GM04503 (cell line): ENCODE measurements around the gene TMEM132C.

Experiments used
- DNase-seq: peaks from one replicate; pipeline ENCODE4 v3.0.0-alpha.2; 2012; ENCODE audit warnings: low read depth

The TMEM132C gene

DNA sequence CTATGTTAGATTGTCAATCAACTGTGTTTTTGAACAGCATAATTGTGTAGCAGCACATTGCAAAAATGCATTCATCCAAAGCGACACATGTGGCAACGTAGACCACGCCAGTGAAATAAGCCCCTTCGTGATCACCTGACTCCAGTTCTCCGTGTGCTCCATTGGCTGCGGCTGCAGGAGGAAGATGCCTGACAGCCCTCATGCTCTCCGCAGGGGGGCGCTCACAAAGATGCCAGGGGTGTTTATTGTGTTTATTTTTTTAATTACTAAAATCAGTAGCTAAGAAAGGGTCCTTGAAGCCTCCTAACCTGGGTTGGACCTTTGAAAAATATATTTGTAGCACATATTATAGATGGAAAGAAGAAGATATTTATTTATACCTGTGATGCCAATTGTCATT, 440.5 kb downstream of the TMEM132C start:
- no peak for DNase-seq

DNA sequence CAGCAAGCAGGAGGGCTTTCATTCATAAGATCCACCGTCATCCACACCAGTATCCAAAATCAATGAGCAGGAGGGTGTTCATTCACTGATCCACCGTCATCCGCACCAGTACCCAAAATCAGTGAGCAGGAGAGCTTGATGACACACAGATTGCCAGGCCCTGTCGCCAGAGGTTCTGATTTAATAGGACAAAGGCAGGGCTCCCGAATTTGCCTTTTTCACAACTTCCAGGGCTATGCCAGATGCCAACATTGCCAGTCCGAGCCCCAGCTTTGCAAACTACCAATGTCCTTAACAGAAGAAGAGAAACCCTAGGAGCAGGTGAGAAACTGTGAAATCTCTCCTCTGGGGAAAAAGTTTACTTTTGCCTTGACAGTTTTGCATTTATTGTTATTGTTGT, 441.8 kb downstream of the TMEM132C start:
- no peak for DNase-seq

DNA sequence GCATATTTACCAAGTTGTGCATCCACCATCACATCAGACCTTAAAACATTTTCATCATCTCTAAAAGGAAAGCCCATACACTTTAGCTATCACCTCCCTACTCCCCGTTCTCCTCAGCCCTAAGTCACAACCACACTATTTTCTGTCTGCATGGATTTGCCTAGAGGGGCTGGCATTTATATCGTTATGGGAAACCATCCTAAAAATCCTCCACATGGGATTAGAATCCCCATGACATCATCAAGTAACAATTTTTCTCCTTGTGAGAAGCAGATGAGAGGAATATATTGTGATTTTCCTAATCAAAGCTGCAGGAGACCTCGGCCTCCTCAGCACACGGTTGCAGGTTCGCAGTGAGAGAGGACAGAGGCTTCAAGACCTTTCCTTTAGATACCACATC, 442.7 kb downstream of the TMEM132C start:
- no peak for DNase-seq

DNA sequence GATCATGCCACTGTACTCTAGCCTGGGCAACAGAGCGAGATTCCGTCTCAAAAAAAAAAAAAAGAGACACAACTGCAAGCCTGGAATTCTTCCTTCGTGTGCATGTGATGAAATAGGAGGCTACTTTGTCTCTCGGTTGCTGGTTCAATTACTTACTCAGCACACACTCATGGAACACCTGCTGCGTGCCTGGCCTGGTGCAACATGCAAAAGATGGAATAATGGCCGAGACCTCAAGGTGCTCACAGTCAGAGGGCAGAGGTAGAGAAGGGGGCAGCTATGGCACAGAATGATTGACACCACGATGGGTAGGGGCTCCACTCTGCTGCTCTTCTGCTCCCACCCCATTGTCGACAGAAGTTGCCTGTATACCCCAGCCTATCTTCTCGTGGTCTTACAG, 444.5 kb downstream of the TMEM132C start:
- no peak for DNase-seq

DNA sequence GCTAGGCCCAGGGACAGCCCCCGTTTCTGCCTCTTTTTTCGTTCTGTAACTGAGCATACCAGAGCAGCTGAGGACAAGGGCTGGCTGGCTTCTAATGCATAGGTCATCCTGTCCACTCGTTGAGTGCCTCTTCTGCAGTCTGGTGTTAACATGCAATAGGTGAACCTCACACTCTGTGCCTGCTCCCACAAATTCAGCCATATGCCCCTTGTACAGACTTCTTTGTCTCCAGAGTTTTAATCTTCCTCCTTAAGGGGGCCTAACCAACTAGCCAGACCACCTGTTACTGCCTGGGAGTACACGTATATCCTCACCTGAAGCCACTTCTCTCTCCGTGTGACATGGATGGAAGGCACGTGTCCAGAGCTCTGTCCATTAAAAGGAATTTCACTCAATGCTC, 445.7 kb downstream of the TMEM132C start:
- no peak for DNase-seq

DNA sequence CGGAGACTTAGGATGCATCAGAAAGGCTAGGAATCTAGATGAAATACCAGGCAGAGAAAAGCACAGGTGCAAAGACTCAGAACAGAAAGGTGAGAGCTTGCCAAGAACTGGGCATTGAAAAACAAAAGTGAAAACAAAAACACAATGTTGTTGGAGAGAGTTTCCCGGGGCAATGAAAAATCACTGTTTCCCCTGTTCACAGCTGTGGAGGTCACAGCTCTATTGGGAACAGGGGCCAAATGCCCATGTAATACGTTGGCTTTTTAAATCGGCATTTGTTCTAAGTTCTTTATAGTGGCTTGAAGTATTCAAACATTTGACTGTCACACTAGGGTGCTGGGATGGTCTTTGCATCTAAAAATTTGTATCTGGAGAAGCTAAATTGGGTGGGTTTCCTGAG, 448.5 kb downstream of the TMEM132C start:
- no peak for DNase-seq

DNA sequence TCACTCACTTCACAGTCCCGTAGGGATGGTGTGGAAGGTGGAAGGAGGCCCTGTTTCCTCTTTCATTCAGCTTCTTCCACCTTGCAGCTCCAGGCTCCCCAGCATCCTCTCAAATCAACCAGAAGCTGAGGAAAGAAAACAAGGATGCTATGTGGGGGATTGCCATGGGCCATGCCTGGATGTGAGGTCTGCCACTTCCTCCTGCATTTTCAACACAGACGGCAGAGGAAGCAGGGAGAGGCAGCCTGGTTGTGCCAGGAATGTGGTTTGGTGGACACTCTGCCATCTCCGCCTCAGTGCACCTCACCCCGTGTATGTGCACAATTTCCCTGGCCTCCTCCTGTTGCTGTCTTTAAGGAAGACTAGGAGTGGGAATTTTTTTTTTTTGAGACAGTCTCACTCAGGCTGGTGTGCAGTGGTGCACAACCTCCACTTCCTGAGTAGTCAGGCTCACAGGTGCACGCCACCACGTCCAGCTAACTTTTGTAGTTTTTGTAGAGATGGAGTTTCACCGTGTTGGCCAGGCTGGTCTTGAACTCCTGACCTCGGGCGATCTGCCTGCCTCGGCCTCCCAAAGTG, 457.6 kb downstream of the TMEM132C start:
- no peak for DNase-seq

DNA sequence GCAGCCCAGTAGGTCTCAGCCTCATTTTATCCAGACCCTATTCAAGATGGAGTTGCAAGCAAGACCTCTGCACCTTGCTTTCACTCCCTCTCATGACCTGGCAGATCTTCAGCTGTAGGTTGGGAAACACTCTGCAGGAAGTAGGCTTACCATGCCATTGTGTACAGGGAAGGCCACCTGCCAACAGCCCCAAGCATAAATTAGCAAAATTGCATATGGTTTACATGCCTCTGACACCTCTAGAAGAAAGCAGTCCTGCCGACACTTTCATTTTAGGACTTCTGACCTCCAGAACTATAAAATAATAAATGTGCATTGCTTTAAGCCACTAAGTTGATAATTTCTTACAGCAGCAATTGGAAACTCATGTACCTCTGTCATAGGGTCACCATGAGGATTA, 459.9 kb downstream of the TMEM132C start:
- DNase-seq, result no peak

DNA sequence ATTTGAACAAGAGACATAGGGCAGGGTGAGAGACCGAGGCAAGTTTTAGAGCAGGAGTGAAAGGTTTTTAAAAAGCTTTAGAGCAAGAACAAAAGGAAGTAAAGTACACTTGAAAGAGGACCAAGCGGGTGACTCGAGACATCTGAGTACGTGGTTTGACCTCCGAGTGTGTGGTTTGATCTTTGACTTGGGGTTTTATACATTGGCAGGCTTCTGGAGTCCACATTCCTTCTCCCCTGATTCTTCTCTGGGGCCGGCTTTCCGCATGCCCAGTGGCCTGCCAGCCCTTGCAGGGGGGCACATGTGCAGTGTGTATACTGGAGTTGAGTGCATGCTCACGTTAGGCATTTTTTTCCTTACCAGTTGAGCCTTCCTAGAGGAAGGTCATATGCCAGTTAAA, 460.5 kb downstream of the TMEM132C start:
- no peak for DNase-seq

DNA sequence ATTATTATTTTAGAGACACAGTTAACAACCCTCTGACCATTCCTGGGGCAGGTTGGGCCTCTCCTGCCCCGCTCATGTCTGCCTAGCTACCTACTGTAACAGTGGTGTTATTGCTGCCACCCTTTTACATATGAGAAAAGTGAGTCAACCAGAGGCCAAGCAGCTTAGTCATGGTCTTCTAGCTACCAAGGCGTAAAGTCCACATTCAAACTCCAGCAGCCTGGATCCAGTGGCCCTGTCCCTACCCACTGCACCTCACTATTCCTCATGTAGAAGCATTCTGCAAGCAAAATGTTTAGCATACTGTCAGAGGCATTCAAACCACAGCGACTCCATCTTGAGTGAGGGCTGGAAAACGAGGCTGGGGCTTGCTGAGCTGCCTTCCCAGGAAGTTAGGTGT, 461.0 kb downstream of the TMEM132C start:
- no peak for DNase-seq

DNA sequence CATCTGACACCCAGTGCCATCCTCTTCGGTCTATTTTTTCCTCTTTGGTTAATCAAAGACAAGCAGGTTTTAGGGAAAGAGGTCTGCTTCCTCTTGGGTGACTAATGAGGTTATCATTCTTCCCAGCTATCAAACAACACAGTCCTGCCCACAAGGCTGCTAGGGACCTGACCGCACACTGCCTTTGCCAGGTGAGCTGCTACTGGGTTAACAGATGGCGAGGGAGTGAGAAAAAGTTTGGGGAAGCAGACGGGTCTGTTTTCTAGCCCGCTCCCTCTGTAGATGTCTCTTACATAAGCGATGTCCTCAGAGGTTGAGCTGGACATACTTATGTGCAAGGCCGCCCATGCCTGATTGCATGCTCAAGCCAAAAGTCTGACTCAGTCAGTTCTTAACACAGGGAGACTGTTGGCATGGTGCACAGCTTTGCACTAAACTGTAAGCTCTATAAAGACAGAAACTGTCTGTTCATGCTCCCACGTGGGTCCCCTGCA, 462.7 kb downstream of the TMEM132C start:
- DNase-seq, result no peak

DNA sequence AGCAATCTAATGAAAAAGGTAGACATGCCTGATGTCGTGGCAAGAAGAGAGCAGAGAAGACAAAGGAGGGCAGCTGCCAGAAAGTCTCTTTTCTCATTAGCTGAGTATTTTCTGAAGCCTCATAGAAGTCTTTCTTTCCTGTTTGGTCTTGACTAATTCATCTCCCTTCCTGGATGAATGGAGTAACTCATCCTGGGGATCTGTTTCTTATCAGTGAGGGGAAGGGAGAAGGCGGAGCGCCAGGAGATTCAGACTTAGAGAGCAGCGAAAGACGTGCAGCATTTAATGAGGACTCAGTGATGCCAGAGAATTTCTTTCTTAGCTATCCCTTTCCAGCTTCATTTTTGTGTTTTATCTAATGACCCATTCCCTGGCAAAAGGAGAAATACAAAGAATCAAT, 467.4 kb downstream of the TMEM132C start:
- DNase-seq, result no peak

DNA sequence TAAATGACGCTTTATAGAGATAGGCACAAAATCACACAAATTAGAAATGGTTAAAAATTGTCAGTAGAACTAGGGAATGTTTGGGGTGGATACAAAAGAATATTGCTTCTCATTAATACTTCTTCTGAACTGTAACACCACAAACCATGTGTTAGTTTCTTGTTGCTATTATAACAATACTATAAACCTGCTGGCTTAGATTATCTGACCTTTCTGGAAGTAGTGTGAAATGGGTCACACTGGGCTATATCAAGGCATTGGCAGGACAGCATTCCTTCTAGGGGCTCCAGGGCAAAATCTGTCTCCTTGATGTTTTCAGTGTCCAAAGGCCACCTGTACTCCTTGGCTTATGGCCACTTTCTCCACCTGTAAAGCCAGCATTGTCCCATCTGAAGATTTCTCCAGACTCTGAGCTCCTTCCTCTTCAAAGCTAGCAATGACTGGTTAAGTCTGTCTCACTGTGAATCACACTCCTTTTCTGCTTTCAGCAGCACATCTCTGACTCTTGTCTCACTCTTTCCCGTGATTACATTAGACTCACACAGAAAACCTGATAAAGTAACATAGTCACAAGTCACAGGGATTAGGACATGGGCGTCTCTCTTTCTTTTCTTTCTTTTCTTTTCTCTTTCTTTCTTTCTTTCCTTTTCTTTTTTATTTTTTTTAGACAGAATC, 470.5 kb downstream of the TMEM132C start:
- DNase-seq, result no peak

DNA sequence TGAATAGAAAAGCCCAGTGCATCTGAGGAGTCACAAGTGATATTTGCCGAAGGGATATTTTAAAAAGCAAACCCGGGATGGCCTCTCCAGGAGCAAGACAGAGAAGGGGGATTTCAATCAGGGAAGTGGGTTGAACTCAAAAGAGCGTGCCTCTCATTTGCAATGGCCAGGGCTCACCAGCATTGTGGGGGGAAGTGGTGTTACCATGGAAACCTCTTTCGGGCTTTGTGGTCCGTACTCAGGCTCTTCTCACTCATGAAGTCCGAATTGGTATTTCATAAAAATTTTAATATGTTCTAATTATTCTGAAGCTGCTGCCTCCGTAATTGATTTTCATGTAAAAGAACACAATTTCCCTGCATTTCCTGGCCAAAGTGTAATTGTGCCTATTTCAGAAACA, 476.9 kb downstream of the TMEM132C start:
- DNase-seq, result no peak

DNA sequence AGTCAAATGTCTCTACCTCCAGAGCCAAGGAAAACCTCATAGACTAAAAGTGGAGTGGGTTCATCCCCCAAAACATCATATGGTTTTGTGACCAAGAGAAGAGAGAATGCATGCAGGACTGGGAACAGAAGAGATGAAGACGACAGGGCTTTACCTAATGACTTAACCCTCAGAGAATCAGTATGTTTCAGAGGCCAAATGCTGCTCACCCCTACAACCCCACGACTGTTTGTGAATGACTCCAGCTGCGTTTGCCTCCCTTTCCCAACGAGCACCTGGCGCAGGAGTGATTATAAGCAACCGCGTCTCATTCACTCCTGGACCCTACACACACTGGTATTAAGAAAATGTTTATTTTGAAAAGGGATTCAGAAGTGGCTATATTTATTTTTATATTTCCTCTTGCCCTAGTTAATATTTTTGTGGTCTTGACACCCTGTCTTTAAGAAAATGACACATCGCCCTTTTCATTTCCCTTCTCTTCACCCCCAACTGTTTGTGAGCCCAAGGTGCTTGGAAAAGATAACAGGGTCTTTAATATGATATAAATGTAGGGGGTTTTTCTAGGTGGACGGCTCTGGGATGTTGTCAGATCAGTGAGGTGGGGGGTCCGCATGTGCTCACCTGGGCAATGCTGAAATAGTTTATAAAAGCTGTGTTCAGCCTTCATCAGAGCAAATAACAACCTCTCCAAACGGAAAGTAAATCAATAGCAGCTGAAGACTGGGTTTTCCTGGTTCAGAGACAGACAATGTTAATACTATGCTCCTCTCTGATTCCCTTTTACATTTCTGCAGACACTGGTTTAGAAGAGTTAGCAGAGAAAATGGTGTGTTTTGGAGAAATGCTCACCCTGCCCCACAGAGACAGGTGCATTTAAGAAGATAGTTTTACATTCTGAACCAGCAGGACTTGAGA, 479.1 kb downstream of the TMEM132C start:
- no peak for DNase-seq

DNA sequence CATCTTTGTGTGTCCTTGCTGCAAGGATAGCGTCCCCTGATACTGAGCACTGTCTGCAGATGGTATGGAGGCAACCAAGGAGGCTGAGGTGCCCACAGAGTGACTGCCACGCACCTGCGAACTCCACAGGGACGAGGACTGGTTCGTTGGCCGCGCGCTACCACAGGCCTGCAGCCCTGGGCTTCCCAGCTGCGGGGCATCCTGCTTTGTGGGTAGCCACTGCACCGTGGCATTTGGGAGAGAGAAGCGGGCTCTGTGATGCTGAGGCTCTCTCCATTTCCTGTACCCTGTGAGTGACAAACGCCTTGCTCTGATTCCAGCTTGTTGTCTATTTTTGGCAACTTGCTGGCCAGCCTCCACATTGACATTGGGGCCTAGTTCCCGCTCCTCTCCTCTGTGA, 480.5 kb downstream of the TMEM132C start:
- no peak for DNase-seq

DNA sequence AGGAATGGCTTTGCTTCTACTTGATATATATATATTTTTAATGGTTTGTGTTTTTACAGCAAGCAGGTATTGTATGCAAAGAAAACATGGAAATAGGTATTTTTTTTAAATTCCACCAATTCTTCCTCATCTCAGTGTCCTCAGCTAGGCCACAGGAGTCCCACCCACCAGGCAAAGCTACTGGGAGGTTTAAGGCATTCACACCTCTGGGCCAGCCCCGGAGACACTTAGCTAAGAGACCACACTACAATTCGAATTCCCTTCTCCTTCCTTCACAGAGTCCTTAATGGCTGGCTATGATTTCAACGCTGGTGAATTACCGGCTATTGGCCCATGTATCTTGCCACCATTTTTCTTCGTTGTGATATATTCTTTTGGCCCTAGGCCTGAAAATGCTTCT, 485.4 kb downstream of the TMEM132C start:
- no peak for DNase-seq

DNA sequence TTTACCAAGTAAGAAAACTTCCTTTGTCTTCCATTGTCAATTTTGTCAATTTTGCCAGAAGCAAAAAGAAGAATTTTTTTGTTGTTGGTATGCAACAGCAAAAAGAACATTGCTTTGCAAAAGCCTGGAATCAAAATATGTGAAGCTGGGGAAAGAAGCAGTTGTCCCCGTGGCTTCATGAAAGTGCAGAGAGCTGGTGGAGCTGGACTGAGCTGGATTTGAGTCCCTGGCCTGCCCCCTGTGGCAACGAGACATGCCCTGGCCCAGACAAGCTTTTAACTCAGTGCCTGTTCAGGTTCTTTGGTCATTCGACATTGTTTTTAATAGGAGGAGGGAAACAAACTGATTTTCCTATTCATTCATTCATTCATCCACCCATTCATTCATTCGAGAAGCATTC, 486.5 kb downstream of the TMEM132C start:
- no peak for DNase-seq

DNA sequence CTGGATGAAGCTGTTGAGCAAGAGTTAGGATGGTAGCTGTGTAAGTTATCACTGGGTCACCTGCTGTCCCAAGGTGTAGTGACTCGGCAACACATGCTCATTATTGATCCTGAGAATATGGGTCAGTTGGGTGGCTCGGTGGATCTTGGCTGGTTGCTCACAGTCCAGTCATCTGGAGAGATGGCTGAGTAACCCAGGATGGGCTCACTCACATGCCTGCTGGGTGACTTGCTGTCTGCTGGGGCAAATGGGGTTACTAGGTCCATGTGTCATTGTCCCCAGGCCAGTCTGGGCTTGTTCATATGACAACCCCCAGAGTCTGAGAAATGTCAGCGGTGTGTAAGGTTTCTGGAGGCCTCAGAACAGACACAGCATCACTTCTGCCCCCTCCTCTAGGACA, 487.3 kb downstream of the TMEM132C start:
- no peak for DNase-seq

DNA sequence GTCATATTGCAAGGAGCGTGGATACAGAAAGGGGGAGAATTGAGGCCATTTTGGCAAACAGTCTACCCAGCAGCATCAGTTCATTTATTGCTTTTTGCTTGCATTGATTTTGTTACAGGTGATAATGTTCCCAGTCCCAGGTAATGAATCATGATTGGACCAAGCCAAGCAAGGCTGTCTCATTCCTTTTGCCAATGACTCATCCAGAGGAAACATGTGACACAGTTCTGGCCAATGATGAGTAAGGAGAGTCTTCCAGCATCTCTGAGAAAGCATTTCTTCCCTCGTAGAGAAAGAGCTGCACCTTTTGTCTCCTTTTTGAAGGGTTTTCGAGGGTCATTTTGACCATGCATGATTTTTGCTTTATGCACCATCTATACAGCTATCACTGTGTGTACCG, 488.6 kb downstream of the TMEM132C start:
- no peak for DNase-seq
